Right lobe of liver (tissue), 6 donors: Measurements from ENCODE around the gene CARS1. TPM values are rescaled to one million over a fixed set of nuclear protein-coding genes. Genes with fewer than 3 reads are reported as not detected.

Experiments used
- ATAC-seq, 4 donors: fragments of 200-7000 bp; cut with Tn5 transposase; one replicate each; pipeline ENCODE4 v1.9.1; 2020; ENCODE audit warnings: mild to moderate bottlenecking in 4 of 4, moderate library complexity in 4 of 4
- DNase-seq, 3 donors: peaks; one replicate each; pipeline ENCODE4 v3.0.0-alpha.2; 2020
- H3K27ac ChIP-seq, 3 donors: fragments of 200-600 bp; one replicate each; pipeline ENCODE4 v1.8.0; 2022
- H3K27me3 ChIP-seq, 2 donors: fragments of 200-600 bp; one replicate each; pipeline ENCODE4 v1.8.0; 2022
- H3K36me3 ChIP-seq, 4 donors: fragments of 200-600 bp; sonication (generic) in 1 of 4; one replicate each; pipeline versions ENCODE4 v1.5.1 to v1.8.0; 2017 to 2022; ENCODE audit warnings: control low read depth in 1 of 4
- H3K4me1 ChIP-seq, 4 donors: fragments of 200-600 bp; sonication (generic) in 1 of 4; one replicate each; pipeline versions ENCODE4 v1.5.1 to v1.8.0; 2017 to 2022; ENCODE audit warnings: control low read depth in 1 of 4
- H3K4me3 ChIP-seq, 3 donors: fragments of 200-600 bp; one replicate each; pipeline ENCODE4 v1.8.0; 2022
- H3K9me3 ChIP-seq, 4 donors: fragments of 200-600 bp; sonication (generic) in 1 of 4; one replicate each; pipeline versions ENCODE4 v1.5.1 to v1.8.0; 2017 to 2022; ENCODE audit warnings: control low read depth in 1 of 4
- CTCF ChIP-seq, 4 donors: fragments of 200-600 bp in 3 of 4; fragments of 450-650 bp in 1 of 4; IDR thresholded peaks; one replicate each; pipeline versions ENCODE4 v1.5.1 to v1.8.0; 2016 to 2022; ENCODE audit warnings: antibody characterized with exemption in 4 of 4, mild to moderate bottlenecking in 2 of 4
- POLR2A ChIP-seq: fragments of 450-650 bp; IDR thresholded peaks from one replicate; pipeline ENCODE4 v1.6.1; 2017; ENCODE audit warnings: antibody characterized with exemption, mild to moderate bottlenecking
- WGBS: methylation state at CpG from one replicate; pipeline ENCODE4 v1.1.6; 2018; ENCODE audit warnings: low coverage, low lambda C conversion rate; ENCODE audit not compliant: insufficient coverage; ENCODE audit errors: missing lambda C conversion rate; 5-methylcytosine and 5-hydroxymethylcytosine counted together
- intact Hi-C, 2 donors: fragments of 100-400 bp; cut with DNase I; formaldehyde crosslinking; loops; one replicate each; pipeline versions ENCODE4 v1.11.2 to v1.14.1; 2022
- total RNA-seq, 6 experiments: library from RNA; depleted of rRNA in 2 of 6; stranded (reverse); fragments of >200 nt in 2 of 6; fragmentation: NEBNext Ultra II Directional in 3 of 6; extraction: Animal tissue kit (Norgen Biotek cat#: 25700) in 3 of 6; gene quantifications; one replicate each; pipeline versions ENCODE4 v1.1.0 to v1.2.4, GENCODE V29; 2016 to 2023
- donor health status: DM: no; HTN: yes; CAD: no.
- donor health status: DM: no; HTN: no; CAD: no.
- donor health status: DM: no; HTN: no; CAD: no.
- donor health status: DM: no; HTN: yes; CAD: no.
- donor health status: DM: no; HTN: yes; CAD: no.

Gene CARS1
- total RNA-seq, 6 experiments from 2014 or later, result 17.3 to 44.7 (median 22.7) TPM

GRCh38 chr11:3042496-3043314 lies 14.5 kb downstream of the CARS1 start:
- intact Hi-C loops, result no loop called here
- ATAC-seq, result peak; percentile 63 to 70 (median 66)
- Histone ChIP-seq H3K27ac (peak overlapping the region; percentile 68 to 94 (median 94)), H3K27me3 (no peaks in the 10 kb centered on the region), H3K4me1 (peaks cover 0 to 42% (median 21%) of the 10 kb centered on the region in 4 donors), H3K36me3 (peaks cover 0 to 30% (median 21%) of the 10 kb centered on the region in 4 donors), H3K4me3 (peak overlapping the region in 2 of 3 donors; percentile 12 to 16), H3K9me3 (no peaks in the 10 kb centered on the region)
- DNase-seq, result peak; percentile 55 to 81 (median 76)
- TF ChIP-seq POLR2A (no peak), CTCF (IDR thresholded peaks at IDR 0.05) (no peak)
- WGBS, result 44% methylated on average over 4 of the region's 11 CpGs

- H3K27me3 ChIP-seq, result no peaks in the 10 kb centered on the region
- WGBS, result 27% methylated on average over 8 of the region's 17 CpGs
- H3K4me1 ChIP-seq, result peaks cover 0 to 42% (median 21%) of the 10 kb centered on the region in 4 donors
- DNase-seq (peak; percentile 82 to 94 (median 90)), ATAC-seq (peak; percentile 59 to 74 (median 61))
- TF ChIP-seq POLR2A (peak; percentile 22), CTCF (IDR thresholded peaks at IDR 0.05) (no peak)
- peak overlapping the region in 1 of 3 donors; percentile 16 for H3K4me3 ChIP-seq
- H3K9me3 ChIP-seq, result no peaks in the 10 kb centered on the region
- H3K36me3 ChIP-seq, result peaks cover 0 to 38% (median 23%) of the 10 kb centered on the region in 4 donors
- intact Hi-C loops, result no loop called here
- H3K27ac ChIP-seq, result peak overlapping the region; percentile 68 to 94 (median 94)
Measured at GRCh38 chr11:3041699-3042441, 15.4 kb downstream of the CARS1 start.

- WGBS, result 74% methylated on average over 8 of the region's 9 CpGs
- Histone ChIP-seq H3K4me3 (no peak overlapping the region), H3K27me3 (no peaks in the 10 kb centered on the region), H3K4me1 (peaks cover 0 to 42% (median 21%) of the 10 kb centered on the region in 4 donors), H3K27ac (peak overlapping the region in 2 of 3 donors; percentile 16 to 94), H3K36me3 (peaks cover 0 to 47% (median 27%) of the 10 kb centered on the region in 4 donors), H3K9me3 (no peaks in the 10 kb centered on the region)
- intact Hi-C loops, result no loop called here
- ATAC-seq (no peak), DNase-seq (peak in 1 of 3 donors; percentile 5)
- TF ChIP-seq POLR2A, result no peak
- no peak for TF ChIP-seq CTCF (IDR thresholded peaks at IDR 0.05)
Measured at GRCh38 chr11:3040881-3041280, 16.3 kb downstream of the CARS1 start.

GRCh38 chr11:3037945-3038271 lies 19.3 kb downstream of the CARS1 start:
- H3K4me3 ChIP-seq, result no peak overlapping the region
- WGBS, result 78% methylated on average over 7 of the region's 12 CpGs
- DNase-seq, result no peak
- peaks cover 0 to 62% (median 34%) of the 10 kb centered on the region in 4 donors for H3K36me3 ChIP-seq
- H3K27me3 ChIP-seq, result no peaks in the 10 kb centered on the region
- H3K27ac ChIP-seq, result no peak overlapping the region
- TF ChIP-seq POLR2A (no peak), CTCF (IDR thresholded peaks at IDR 0.05) (no peak)
- H3K9me3 ChIP-seq, result no peaks in the 10 kb centered on the region
- no peak for ATAC-seq
- intact Hi-C loops, result loop anchor here (5.0 to 10.0 kb wide), 2 partner anchors 54 to 177 kb away; partner anchors contain the start of gene MRGPRG (in 1 of the 2)
- peaks cover 0 to 20% (median 10%) of the 10 kb centered on the region in 4 donors for H3K4me1 ChIP-seq
